H54 (cell line): ENCODE results near the gene CCDC88C.

Experiments
- DNase-seq: peaks from one replicate; pipeline ENCODE4 v3.0.0; 2011; ENCODE audit warnings: low spot score, mixed read lengths; ENCODE audit not compliant: insufficient read length
- FAIRE-seq: peaks from 3 replicates; lab custom pipeline; 2011; peaks lifted over from hg19 to GRCh38; lab: Jason Lieb, UNC
- POLR2A ChIP-seq: IDR thresholded peaks from 2 replicates; pipeline ENCODE4 v1.6.1; 2011; ENCODE audit warnings: low read depth, mild to moderate bottlenecking, low read length

CCDC88C gene

GRCh38 chr14:91315844-91316267 lies 101.8 kb downstream of the CCDC88C start:
- FAIRE-seq (no peak), DNase-seq (no peak)
- no peak for TF ChIP-seq POLR2A

- DNase-seq: no peak
- no peak for FAIRE-seq
- TF ChIP-seq POLR2A: no peak
Measured at GRCh38 chr14:91313852-91314251, 103.8 kb downstream of the CCDC88C start.

GRCh38 chr14:91313154-91313850 lies 104.3 kb downstream of the CCDC88C start:
- DNase-seq (no peak), FAIRE-seq (no peak)
- TF ChIP-seq POLR2A: no peak

- TF ChIP-seq POLR2A: no peak
- no peak for FAIRE-seq
- DNase-seq: no peak
Measured at GRCh38 chr14:91311284-91311662, 106.3 kb downstream of the CCDC88C start.

GRCh38 chr14:91310606-91311283 lies 106.9 kb downstream of the CCDC88C start:
- no peak for FAIRE-seq
- no peak for TF ChIP-seq POLR2A
- no peak for DNase-seq

GRCh38 chr14:91309756-91310280 lies 107.8 kb downstream of the CCDC88C start:
- TF ChIP-seq POLR2A: no peak
- no peak for DNase-seq
- FAIRE-seq: no peak

GRCh38 chr14:91308337-91308736 lies 109.3 kb downstream of the CCDC88C start:
- no peak for TF ChIP-seq POLR2A
- FAIRE-seq (no peak), DNase-seq (no peak)

- TF ChIP-seq POLR2A: no peak
- DNase-seq (no peak), FAIRE-seq (no peak)
Measured at GRCh38 chr14:91307652-91308051, 110.0 kb downstream of the CCDC88C start.

- FAIRE-seq: no peak
- no peak for DNase-seq
- no peak for TF ChIP-seq POLR2A
Measured at GRCh38 chr14:91307046-91307445, 110.6 kb downstream of the CCDC88C start.

- TF ChIP-seq POLR2A: no peak
- no peak for DNase-seq
- no peak for FAIRE-seq
Measured at GRCh38 chr14:91306547-91306946, 111.1 kb downstream of the CCDC88C start.

- DNase-seq: no peak
- TF ChIP-seq POLR2A: no peak
- no peak for FAIRE-seq
Measured at GRCh38 chr14:91305650-91306431, 111.8 kb downstream of the CCDC88C start.

GRCh38 chr14:91303924-91304229 lies 113.7 kb downstream of the CCDC88C start:
- no peak for TF ChIP-seq POLR2A
- DNase-seq (no peak), FAIRE-seq (no peak)

GRCh38 chr14:91303091-91303923 lies 114.3 kb downstream of the CCDC88C start:
- FAIRE-seq (no peak), DNase-seq (peak; percentile 61)
- no peak for TF ChIP-seq POLR2A
